GM12878 (cell line): Measurements from ENCODE around the gene ZNF566. TPM values are rescaled to one million over a fixed set of nuclear protein-coding genes. Genes with fewer than 3 reads are reported as not detected.

ENCODE experiments used
- ATAC-seq: fragments of 200-7000 bp; cut with Tn5 transposase; 3 replicates; pipeline ENCODE4 v1.9.1; 2020; ENCODE audit warnings: mild to moderate bottlenecking, moderate library complexity
- BruUV-seq: library from RNA; stranded (reverse); fragments of 400-500 nt; replicated peaks from 2 replicates; lab custom pipeline; 2021; lab: Mats Ljungman, UMichigan
- CTCF ChIA-PET: fragments of 300-600 bp; sonication (Branson Sonifier 250); formaldehyde crosslinking; extraction: SDS; loops from one replicate; lab custom pipeline; 2021; ENCODE audit warnings: inconsistent platforms; lab: Yijun Ruan, JAX
- POLR2A ChIA-PET: fragments of 350-600 bp; formaldehyde crosslinking; extraction: SDS; loops from one replicate; lab custom pipeline; 2021; ENCODE audit warnings: inconsistent platforms; lab: Charles Lee
- RAD21 ChIA-PET: fragments of 300-600 bp; sonication (Branson Sonifier 250); formaldehyde crosslinking; loops from one replicate; lab custom pipeline; 2023; ENCODE audit warnings: antibody characterized with exemption; ENCODE audit not compliant: unreplicated experiment; lab: Charles Lee
- SMC1A ChIA-PET: fragments of 300-600 bp; sonication (Branson Sonifier 250); formaldehyde crosslinking; loops from one replicate; lab custom pipeline; 2023; ENCODE audit not compliant: unreplicated experiment, uncharacterized antibody; lab: Charles Lee
- DNase-seq: peaks from one replicate; pipeline ENCODE4 v3.0.0-alpha.2; 2011; ENCODE audit warnings: low read depth, low spot score
- FAIRE-seq: peaks from 3 replicates; lab custom pipeline; 2011; peaks lifted over from hg19 to GRCh38; lab: Jason Lieb, UNC
- H2AFZ ChIP-seq: 2 replicates; pipeline ENCODE4 v1.6.0; 2011; ENCODE audit warnings: low read depth, low read length, control low read depth; ENCODE audit not compliant: control insufficient read depth
- H3K27ac ChIP-seq: 2 replicates; pipeline ENCODE4 v1.5.1; 2011; ENCODE audit warnings: control low read depth; ENCODE audit not compliant: control insufficient read depth, insufficient read depth
- H3K27me3 ChIP-seq, 2 experiments: replicated peaks in 1 of 2; 2 replicates each; pipeline versions ENCODE4 v1.6.0 to v1.6.1; 2011; ENCODE audit warnings: low read length in 1 of 2; ENCODE audit not compliant: control insufficient read depth in 2 of 2, insufficient read depth in 2 of 2
- H3K36me3 ChIP-seq, 2 experiments: 2 replicates each; pipeline ENCODE4 v1.5.1; 2011; ENCODE audit warnings: low read length in 1 of 2; ENCODE audit not compliant: control insufficient read depth in 2 of 2, insufficient read depth in 2 of 2
- H3K4me1 ChIP-seq: 2 replicates; pipeline ENCODE4 v1.6.1; 2011; ENCODE audit warnings: mild to moderate bottlenecking, low read length, moderate library complexity, mixed read lengths; ENCODE audit not compliant: control insufficient read depth, insufficient read depth
- H3K4me2 ChIP-seq: 2 replicates; pipeline ENCODE4 v1.6.0; 2011; ENCODE audit warnings: control low read depth; ENCODE audit not compliant: control insufficient read depth, insufficient read depth
- H3K4me3 ChIP-seq: fragments of 200-600 bp; sonication (generic); 2 replicates; pipeline ENCODE4 v1.5.1; 2016
- H3K79me2 ChIP-seq: 2 replicates; pipeline ENCODE4 v1.6.0; 2011; ENCODE audit warnings: low read length; ENCODE audit not compliant: control insufficient read depth, insufficient read depth
- H3K9ac ChIP-seq: 2 replicates; pipeline ENCODE4 v1.8.0; 2011; ENCODE audit warnings: low read length, control low read depth, mixed read lengths; ENCODE audit not compliant: control insufficient read depth, insufficient read depth
- H3K9me3 ChIP-seq: replicated peaks from 3 replicates; pipeline ENCODE4 v1.5.1; 2011; ENCODE audit warnings: mild to moderate bottlenecking, low read length; ENCODE audit not compliant: control insufficient read depth, insufficient read depth
- H4K20me1 ChIP-seq: 2 replicates; pipeline ENCODE4 v1.6.0; 2011; ENCODE audit not compliant: control insufficient read depth, insufficient read depth
- ASH2L ChIP-seq: fragments of 300-600, 200-600 bp; sonication (generic); IDR thresholded peaks from 2 replicates; pipeline ENCODE4 v1.6.1; 2017; ENCODE audit warnings: low read depth, mild to moderate bottlenecking, borderline replicate concordance
- MYC ChIP-seq: IDR thresholded peaks from 2 replicates; pipeline ENCODE4 v1.6.1; 2011; ENCODE audit warnings: mild to moderate bottlenecking, low read length, moderate library complexity, inconsistent platforms; ENCODE audit not compliant: insufficient read depth, insufficient replicate concordance, insufficient read length, severe bottlenecking
- NR2C2 ChIP-seq: IDR thresholded peaks from 2 replicates; pipeline ENCODE4 v1.6.1; 2011; ENCODE audit warnings: borderline replicate concordance, low read depth; ENCODE audit not compliant: control insufficient read depth, insufficient read length
- PAX8 ChIP-seq: fragments of 450-650 bp; IDR thresholded peaks from 2 replicates; pipeline ENCODE4 v1.6.1; 2017; ENCODE audit warnings: mild to moderate bottlenecking, moderate library complexity
- SIN3A ChIP-seq: IDR thresholded peaks from 2 replicates; pipeline ENCODE4 v1.6.1; 2012; ENCODE audit warnings: low read depth, low read length, improper control_type of control experiment
- TARDBP ChIP-seq: IDR thresholded peaks from 2 replicates; pipeline ENCODE4 v1.6.1; 2016; ENCODE audit warnings: borderline replicate concordance
- TCF3 ChIP-seq: IDR thresholded peaks from 2 replicates; pipeline ENCODE4 v1.6.1; 2012; ENCODE audit warnings: low read depth, mild to moderate bottlenecking, low read length, borderline replicate concordance; ENCODE audit not compliant: insufficient read depth
- WGBS: methylation state at CpG from one replicate; pipeline ENCODE4 v1.1.6; 2016; ENCODE audit warnings: low lambda C conversion rate; ENCODE audit not compliant: insufficient replicate concordance, insufficient coverage; ENCODE audit errors: missing lambda C conversion rate; 5-methylcytosine and 5-hydroxymethylcytosine counted together
- in situ Hi-C: fragments of 300-500 bp; cut with MboI; formaldehyde crosslinking; loops from 9 replicates; pipeline ENCODE4 v1.14.3; 2018; ENCODE audit warnings: mixed read lengths
- intact Hi-C: fragments of 100-400 bp; cut with micrococcal nuclease; formaldehyde crosslinking; loops from one replicate; pipeline ENCODE4 v1.14.2; 2022; ENCODE audit not compliant: unreplicated experiment
- polyA plus RNA-seq, 11 experiments: library from polyadenylated mRNA; depleted of rRNA in 4 of 11; unstranded in 6 of 11; stranded (reverse) in 5 of 11; fragments of >200 nt; fragmentation: Nextera tagmentation in 4 of 11; fragmentation: Illumina TruSeq in 1 of 11; extraction: Ambion mirVana in 4 of 11; extraction: Trizol in 1 of 11; gene quantifications; 1 replicate in 1 of 11; 2 replicates in 10 of 11; pipeline versions ENCODE4 v1.2.1 to v1.2.3, GENCODE V29; 2011 to 2016; ENCODE audit warnings: inconsistent platforms in 2 of 11, missing spikeins in 2 of 11, low read depth in 1 of 11
- total RNA-seq, 4 experiments: library from RNA; depleted of rRNA in 3 of 4; stranded (reverse); fragments of >200 nt in 3 of 4; fragmentation: Illumina TruSeq in 1 of 4; extraction: Trizol in 1 of 4; gene quantifications; 2 replicates each; pipeline versions ENCODE4 v1.2.1 to v1.2.3, GENCODE V29; 2013 to 2021
- TF ChIP-seq, protein P1 (sequence below), 3 experiments: IDR thresholded peaks in 2 of 3; conservative IDR thresholded peaks in 1 of 3; 2 replicates each; pipeline ENCODE4 v1.5.1; 2011; ENCODE audit warnings: low read depth in 3 of 3, low read length in 3 of 3, mild to moderate bottlenecking in 3 of 3, control low read depth in 2 of 3, moderate library complexity in 2 of 3, inconsistent platforms in 1 of 3, mixed read lengths in 1 of 3; ENCODE audit not compliant: control insufficient read depth in 2 of 3, insufficient read depth in 1 of 3; ENCODE audit errors: extremely low read depth in 1 of 3

Gene ZNF566
- total and polyA plus RNA-seq, 10 of the 15 experiments (the other 5 are each of a cell fraction or from before 2014, with no cell fraction given): 2.5 to 5.8 (median 3.9) TPM

- TF ChIP-seq SIN3A (no peak), TCF3 (no peak), NR2C2 (no peak), PAX8 (no peak), MYC (no peak), TARDBP (no peak), ASH2L (no peak)
- TF ChIP-seq, protein P1, sequence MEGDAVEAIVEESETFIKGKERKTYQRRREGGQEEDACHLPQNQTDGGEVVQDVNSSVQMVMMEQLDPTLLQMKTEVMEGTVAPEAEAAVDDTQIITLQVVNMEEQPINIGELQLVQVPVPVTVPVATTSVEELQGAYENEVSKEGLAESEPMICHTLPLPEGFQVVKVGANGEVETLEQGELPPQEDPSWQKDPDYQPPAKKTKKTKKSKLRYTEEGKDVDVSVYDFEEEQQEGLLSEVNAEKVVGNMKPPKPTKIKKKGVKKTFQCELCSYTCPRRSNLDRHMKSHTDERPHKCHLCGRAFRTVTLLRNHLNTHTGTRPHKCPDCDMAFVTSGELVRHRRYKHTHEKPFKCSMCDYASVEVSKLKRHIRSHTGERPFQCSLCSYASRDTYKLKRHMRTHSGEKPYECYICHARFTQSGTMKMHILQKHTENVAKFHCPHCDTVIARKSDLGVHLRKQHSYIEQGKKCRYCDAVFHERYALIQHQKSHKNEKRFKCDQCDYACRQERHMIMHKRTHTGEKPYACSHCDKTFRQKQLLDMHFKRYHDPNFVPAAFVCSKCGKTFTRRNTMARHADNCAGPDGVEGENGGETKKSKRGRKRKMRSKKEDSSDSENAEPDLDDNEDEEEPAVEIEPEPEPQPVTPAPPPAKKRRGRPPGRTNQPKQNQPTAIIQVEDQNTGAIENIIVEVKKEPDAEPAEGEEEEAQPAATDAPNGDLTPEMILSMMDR (IDR thresholded peaks at IDR 0.05 in 2 of 3, conservative IDR thresholded peaks at IDR 0.05 in 1 of 3; ENCODE audit: control insufficient read depth in 2 of 3, extremely low read depth in 1 of 3, insufficient read depth in 1 of 3, low read depth in 3 of 3, low read length in 3 of 3): no peak
- Histone ChIP-seq H3K4me3 (no peak overlapping the region), H3K4me2 (no peak overlapping the region), H3K9me3 (peaks cover 5% of the 10 kb centered on the region), H2AFZ (no peak overlapping the region), H3K27ac (no peak overlapping the region), H4K20me1 (no peaks in the 10 kb centered on the region), H3K79me2 (no peaks in the 10 kb centered on the region), H3K4me1 (no peaks in the 10 kb centered on the region), H3K27me3 (no peaks in the 10 kb centered on the region), H3K9ac (no peak overlapping the region), H3K36me3 (no peaks in the 10 kb centered on the region)
- RAD21 ChIA-PET: no interaction called here
- FAIRE-seq: no peak
- intact Hi-C loops: no loop called here
- CTCF ChIA-PET: no interaction called here
- no peak for ATAC-seq
- in situ Hi-C loops: no loop called here
- WGBS: 93% methylated on average over 2 of the region's 2 CpGs
- no TSS peak for BruUV-seq
- POLR2A ChIA-PET: no interaction called here
- SMC1A ChIA-PET: no interaction called here
- no peak for DNase-seq
These were observed 32.5 kb downstream of the ZNF566 start for GRCh38 chr19:36456831-36457230.
